ENCODE data around the gene H2BK1.

GRCh38 chr7:151179287-151179860, 30.9 kb downstream of the H2BK1 start:
- TF ChIP-seq POLR2AphosphoS5 (IDR thresholded peaks at IDR 0.05), result no peak
- no peak for TF ChIP-seq CTCF (IDR thresholded peaks at IDR 0.05)
- TF ChIP-seq EP300 (IDR thresholded peaks at IDR 0.05), result no peak

Measured in sigmoid colon (tissue), 4 donors.